HCT116 (cell line): ENCODE data around the gene SNX19. TPM values are rescaled to one million over a fixed set of nuclear protein-coding genes. Genes with fewer than 3 reads are reported as not detected.

Source experiments
- ATAC-seq: fragments of 200-7000 bp; cut with Tn5 transposase; 2 replicates; pipeline ENCODE4 v1.9.1; 2020; ENCODE audit warnings: mild to moderate bottlenecking, moderate library complexity
- BruUV-seq: library from RNA; stranded (reverse); fragments of 400-500 nt; replicated peaks from 2 replicates; lab custom pipeline; 2021; lab: Mats Ljungman, UMichigan
- CTCF ChIA-PET: fragments of 300-600 bp; sonication (Branson Sonifier 250); formaldehyde crosslinking; loops from one replicate; lab custom pipeline; 2021; ENCODE audit warnings: antibody characterized with exemption; lab: Charles Lee
- POLR2A ChIA-PET: fragments of 300-600, 350-600 bp; sonication (Branson Sonifier 250); formaldehyde crosslinking; loops from one replicate; lab custom pipeline; 2021; ENCODE audit warnings: antibody characterized with exemption; lab: Charles Lee
- RAD21 ChIA-PET, 2 experiments: fragments of 300-600 bp; sonication (Branson Sonifier 250); formaldehyde crosslinking; loops; one replicate each; lab custom pipeline; 2023; ENCODE audit warnings: low total read pairs in 2 of 2; ENCODE audit not compliant: uncharacterized antibody in 2 of 2, unreplicated experiment in 2 of 2, low non-redundant PET in 1 of 2; lab: Charles Lee
- DNase-seq: peaks from one replicate; pipeline ENCODE4 v3.0.0-alpha.2; 2010; ENCODE audit warnings: low read depth, low spot score
- H2AFZ ChIP-seq: fragments of 200-600 bp; shearing (Covaris generic), sonication (generic); 2 replicates; pipeline ENCODE4 v1.6.1; 2017; ENCODE audit warnings: low read depth, mixed run types, mixed read lengths, antibody characterized with exemption, low read length; ENCODE audit not compliant: poor library complexity, severe bottlenecking
- H3K27ac ChIP-seq: 2 replicates; pipeline ENCODE4 v1.5.1; 2012; ENCODE audit warnings: low read depth, low read length
- H3K27me3 ChIP-seq: fragments of 200-600 bp; sonication (generic); 2 replicates; pipeline ENCODE4 v1.6.1; 2016; ENCODE audit warnings: mixed run types, low read length, mixed read lengths; ENCODE audit not compliant: insufficient read depth
- H3K36me3 ChIP-seq, 2 experiments: fragments of 200-500 bp in 1 of 2; fragments of 200-600 bp in 1 of 2; sonication (Bioruptor generic) in 1 of 2; sonication (generic) in 1 of 2; 2 replicates each; pipeline versions ENCODE4 v1.5.1 to v1.6.1; 2014 to 2016; ENCODE audit warnings: low read length in 2 of 2, inconsistent platforms in 1 of 2, mixed read lengths in 1 of 2, mixed run types in 1 of 2; ENCODE audit not compliant: insufficient read depth in 2 of 2, control insufficient read depth in 1 of 2
- H3K4me1 ChIP-seq, 2 experiments: fragments of 200-600 bp in 1 of 2; sonication (generic) in 1 of 2; 2 replicates each; pipeline versions ENCODE4 v1.5.1 to v1.6.1; 2012 to 2017; ENCODE audit warnings: low read length in 2 of 2, inconsistent platforms in 1 of 2, mild to moderate bottlenecking in 1 of 2, mixed read lengths in 1 of 2, mixed run types in 1 of 2, moderate library complexity in 1 of 2; ENCODE audit not compliant: insufficient read depth in 2 of 2, control insufficient read depth in 1 of 2
- H3K4me2 ChIP-seq: fragments of 200-600 bp; sonication (generic); 2 replicates; pipeline ENCODE4 v1.6.1; 2017; ENCODE audit warnings: mixed run types, low read length, mixed read lengths
- H3K4me3 ChIP-seq, 2 experiments: fragments of 200-600 bp in 1 of 2; sonication (generic) in 1 of 2; replicated peaks in 1 of 2; 2 replicates each; pipeline ENCODE4 v1.5.1; 2011 to 2016; ENCODE audit warnings: low read length in 2 of 2, control low read depth in 1 of 2, low read depth in 1 of 2, mild to moderate bottlenecking in 1 of 2, mixed read lengths in 1 of 2, mixed run types in 1 of 2
- H3K79me2 ChIP-seq: fragments of 200-600 bp; sonication (generic); 2 replicates; pipeline ENCODE4 v1.6.1; 2017; ENCODE audit warnings: mild to moderate bottlenecking, mixed run types, low read length, moderate library complexity, mixed read lengths; ENCODE audit not compliant: insufficient read depth
- H3K9ac ChIP-seq: fragments of 200-600 bp; sonication (generic); 2 replicates; pipeline ENCODE4 v1.6.1; 2016; ENCODE audit warnings: low read length, mixed read lengths
- H3K9me2 ChIP-seq: fragments of 200-600 bp; sonication (generic), shearing (Covaris generic); 2 replicates; pipeline ENCODE4 v1.6.1; 2017; ENCODE audit warnings: mixed run types, mild to moderate bottlenecking, moderate library complexity; ENCODE audit not compliant: insufficient read depth
- H3K9me3 ChIP-seq, 2 experiments: fragments of 200-500 bp in 1 of 2; fragments of 200-600 bp in 1 of 2; sonication (Bioruptor generic) in 1 of 2; sonication (generic) in 1 of 2; 2 replicates each; pipeline ENCODE4 v1.6.1; 2014 to 2017; ENCODE audit warnings: low read length in 2 of 2, mixed read lengths in 2 of 2, inconsistent platforms in 1 of 2, low read depth in 1 of 2, mild to moderate bottlenecking in 1 of 2, mixed run types in 1 of 2, moderate library complexity in 1 of 2; ENCODE audit not compliant: control insufficient read depth in 1 of 2, insufficient read depth in 1 of 2
- H4K20me1 ChIP-seq: fragments of 200-600 bp; sonication (generic), shearing (Covaris generic); 2 replicates; pipeline ENCODE4 v1.6.1; 2017; ENCODE audit warnings: mixed run types, mild to moderate bottlenecking, moderate library complexity; ENCODE audit not compliant: insufficient read depth
- CEBPB ChIP-seq: IDR thresholded peaks from 2 replicates; pipeline ENCODE4 v1.6.1; 2012; ENCODE audit warnings: low read depth
- CTCF ChIP-seq, 3 experiments: fragments of 200-600 bp in 1 of 3; sonication (generic) in 1 of 3; IDR thresholded peaks in 2 of 3; conservative IDR thresholded peaks in 1 of 3; 2 replicates each; pipeline ENCODE4 v1.5.1; 2012 to 2017; ENCODE audit warnings: low read depth in 2 of 3, low read length in 2 of 3, antibody characterized with exemption in 1 of 3, borderline replicate concordance in 1 of 3, control low read depth in 1 of 3, mild to moderate bottlenecking in 1 of 3, mixed read lengths in 1 of 3, mixed run types in 1 of 3, moderate library complexity in 1 of 3; ENCODE audit not compliant: insufficient read depth in 1 of 3
- EZH2 ChIP-seq: fragments of 200-600 bp; sonication (generic); IDR thresholded peaks from 2 replicates; pipeline ENCODE4 v1.6.1; 2017; ENCODE audit warnings: antibody characterized with exemption, mixed run types
- FOSL1 ChIP-seq: IDR thresholded peaks from 2 replicates; pipeline ENCODE4 v1.6.1; 2012; ENCODE audit warnings: low read depth
- SP1 ChIP-seq: IDR thresholded peaks from 2 replicates; pipeline ENCODE4 v1.6.1; 2012; ENCODE audit warnings: low read depth
- YY1 ChIP-seq: IDR thresholded peaks from 2 replicates; pipeline ENCODE4 v1.6.1; 2011; ENCODE audit warnings: low read length, low read depth, moderate library complexity, mild to moderate bottlenecking; ENCODE audit not compliant: insufficient replicate concordance; ENCODE audit errors: extremely low read depth
- ZBTB33 ChIP-seq: IDR thresholded peaks from 2 replicates; pipeline ENCODE4 v1.6.1; 2011; ENCODE audit warnings: mild to moderate bottlenecking, low read length, moderate library complexity; ENCODE audit not compliant: insufficient replicate concordance; ENCODE audit errors: extremely low read depth
- ZNF274 ChIP-seq: fragments of 200-500 bp; sonication (Bioruptor generic); IDR thresholded peaks from 2 replicates; pipeline ENCODE4 v1.6.1; 2014; ENCODE audit warnings: mild to moderate bottlenecking, low read depth, low read length, inconsistent platforms
- intact Hi-C: fragments of 100-400 bp; cut with micrococcal nuclease; formaldehyde crosslinking; loops from 2 replicates; pipeline ENCODE4 v1.10.0; 2022
- total RNA-seq: library from RNA; stranded (reverse); gene quantifications from one replicate; pipeline ENCODE4 v1.2.1, GENCODE V29; 2021; ENCODE audit not compliant: unreplicated experiment

The SNX19 gene
- total RNA-seq, 1 experiment from 2014 or later, result 25.2 TPM

GRCh38 chr11:130837194-130837593 is 79.1 kb downstream of the SNX19 start (continued):
- TF ChIP-seq ZNF274 (no peak), CEBPB (no peak), FOSL1 (no peak), SP1 (no peak)

- intact Hi-C loops, result no loop called here
- H3K9me2 ChIP-seq, result no peaks in the 10 kb centered on the region
- RAD21 ChIA-PET, result no interaction called here
- peaks cover 21% of the 10 kb centered on the region for H3K27me3 ChIP-seq
- no peak overlapping the region for H3K4me3 ChIP-seq
- no peaks in the 10 kb centered on the region for H3K79me2 ChIP-seq
- H3K9ac ChIP-seq, result no peak overlapping the region
- no peaks in the 10 kb centered on the region for H3K4me1 ChIP-seq
- H3K9me3 ChIP-seq, result no peaks in the 10 kb centered on the region
- ATAC-seq (no peak), DNase-seq (no peak)
- H3K4me2 ChIP-seq, result no peak overlapping the region
- no TSS peak for BruUV-seq
- no peak overlapping the region for H2AFZ ChIP-seq
- no peak overlapping the region for H3K27ac ChIP-seq
- no peaks in the 10 kb centered on the region for H4K20me1 ChIP-seq
- CTCF ChIA-PET, result no interaction called here
- H3K36me3 ChIP-seq, result no peaks in the 10 kb centered on the region
- POLR2A ChIA-PET, result no interaction called here
- TF ChIP-seq YY1 (no peak), EZH2 (no peak), ZBTB33 (no peak), CTCF (IDR thresholded peaks at IDR 0.05 in 2 of 3, conservative IDR thresholded peaks at IDR 0.05 in 1 of 3; ENCODE audit: borderline replicate concordance in 1 of 3, insufficient read depth in 1 of 3, low read depth in 2 of 3, low read length in 2 of 3) (no peak)
- TF ChIP-seq, all 23 proteins: peak for 0
These were observed 81.4 kb downstream of the SNX19 start for GRCh38 chr11:130834886-130835285.
